Superior temporal gyrus (tissue), 1 donor: ENCODE results near the gene OR52I2.
A peak's percentile ranks its signal among the peaks of the same experiment; 100 is the strongest.

ENCODE experiments used
- DNase-seq: peaks from one replicate; pipeline ENCODE4 v3.0.0-alpha.2; 2016; ENCODE audit errors: extremely low spot score

The OR52I2 gene

DNA sequence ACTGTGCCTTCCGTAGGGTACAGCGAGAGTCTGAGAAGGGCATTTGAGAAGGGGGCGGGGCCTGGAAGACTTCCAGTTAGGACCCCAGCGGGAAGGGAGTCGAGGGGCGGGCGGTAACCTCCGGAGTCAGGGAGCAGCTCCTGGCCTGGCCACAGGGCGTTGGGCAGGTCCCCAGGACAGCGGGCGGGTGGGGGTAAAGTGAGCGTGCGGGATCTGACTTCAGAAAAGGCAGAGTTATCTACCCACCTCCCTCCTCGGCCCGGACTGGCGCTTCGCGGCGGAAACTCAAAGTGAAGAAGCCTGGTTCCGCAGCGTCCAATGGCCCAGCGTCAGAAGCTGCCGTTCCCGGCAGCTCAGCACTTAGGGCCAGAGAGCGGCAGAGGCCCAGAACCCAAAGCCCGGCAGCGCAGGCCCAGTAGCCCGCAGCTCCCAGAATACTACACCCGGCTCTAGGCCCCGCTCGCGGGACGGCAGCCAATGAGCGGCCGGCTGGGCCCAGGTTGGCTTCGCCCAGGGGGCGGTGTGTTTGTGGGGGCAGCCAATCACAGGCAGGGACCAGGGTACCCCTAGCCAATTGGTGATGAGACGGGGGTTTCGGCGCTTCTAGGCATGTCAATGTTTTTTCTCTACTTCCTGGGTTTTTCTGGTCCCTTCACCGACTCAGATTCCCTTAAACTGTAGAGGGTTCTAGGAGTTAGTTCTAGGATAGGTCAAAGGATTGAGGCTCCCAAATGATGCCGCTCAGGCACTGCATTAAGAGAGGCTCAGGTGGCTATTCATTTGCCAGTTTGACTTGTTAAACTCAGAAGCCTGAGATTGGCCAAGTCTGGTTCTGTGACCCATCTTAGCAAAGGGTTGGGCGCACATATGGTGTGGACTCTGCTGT lies 26.5 kb downstream of the OR52I2 start, which contains the start of gene TRIM68:
TSS of gene TRIM68 (minus strand) at position 451 of the 886 bp plus-strand sequence. CDS start 2,727 bp downstream, outside the sequence.
- peak; percentile 98 for DNase-seq

GRCh38 chr11:4610258-4610935 lies 28.9 kb downstream of the OR52I2 start:
- DNase-seq, result no peak

DNA sequence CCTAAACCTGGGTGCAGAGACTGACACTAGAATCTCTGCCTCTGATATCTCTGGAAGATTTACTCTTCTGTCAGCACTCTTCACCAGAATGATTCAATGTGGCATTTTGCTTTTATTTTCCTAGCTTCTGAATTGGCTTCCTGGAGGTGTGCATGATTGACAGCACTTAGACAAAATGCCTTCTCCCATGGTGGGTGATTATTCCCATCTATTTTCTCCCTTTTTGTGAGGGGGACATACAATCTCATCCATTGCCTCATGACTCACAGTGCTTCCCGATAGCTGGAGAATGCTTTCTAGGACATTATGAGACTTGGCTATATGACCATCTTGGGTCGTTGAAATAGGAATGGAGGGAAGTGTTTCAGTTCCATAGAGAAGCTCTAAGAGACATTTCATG lies 30.4 kb downstream of the OR52I2 start:
- DNase-seq, result no peak

DNA sequence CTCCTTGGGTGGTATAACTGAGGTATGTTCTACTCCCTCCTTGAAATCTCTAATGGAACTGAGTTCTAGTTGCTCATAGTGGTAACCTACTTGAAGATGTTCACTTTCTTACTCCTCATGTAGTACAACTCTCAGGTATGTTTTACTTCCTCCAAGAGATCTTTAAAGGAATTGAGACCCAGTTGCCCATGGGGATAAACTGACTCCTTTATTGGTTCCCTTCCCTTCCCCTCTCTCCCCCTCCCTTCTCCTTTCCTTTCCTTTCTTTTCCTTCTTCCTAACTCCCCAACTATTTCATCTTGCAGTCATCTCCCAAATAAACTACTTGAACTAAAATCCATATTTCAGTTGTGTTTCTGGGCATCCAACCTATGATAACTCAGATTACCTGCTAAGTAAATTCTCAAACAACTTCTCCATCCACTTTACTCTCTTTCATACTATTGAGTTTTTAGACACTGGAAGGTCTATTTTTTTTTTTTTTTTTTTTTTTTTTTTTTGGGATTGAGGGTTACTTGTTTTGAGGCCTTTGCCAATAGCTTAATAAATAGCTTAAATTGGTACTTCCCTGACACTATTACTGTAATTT lies 34.4 kb downstream of the OR52I2 start:
- no peak for DNase-seq

DNA sequence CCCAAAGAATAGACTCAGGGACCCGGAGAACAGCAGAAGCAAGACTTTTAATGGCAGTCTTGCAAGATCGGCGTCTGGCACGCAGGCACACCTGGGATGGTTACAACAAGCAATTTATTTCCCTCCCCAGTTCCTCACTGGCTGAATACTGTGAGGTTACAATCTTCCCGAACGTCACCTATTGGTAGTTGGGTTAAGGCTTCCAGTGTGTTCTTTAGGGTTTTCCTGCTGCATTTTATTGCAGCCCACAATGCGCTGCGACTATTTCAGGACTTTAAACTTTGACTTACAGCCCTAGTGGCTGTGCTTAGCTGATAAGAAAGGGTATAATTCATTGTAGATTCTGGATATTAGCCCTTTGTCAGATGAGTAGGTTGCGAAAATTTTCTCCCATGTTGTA lies 38.0 kb downstream of the OR52I2 start:
- DNase-seq, result no peak

DNA sequence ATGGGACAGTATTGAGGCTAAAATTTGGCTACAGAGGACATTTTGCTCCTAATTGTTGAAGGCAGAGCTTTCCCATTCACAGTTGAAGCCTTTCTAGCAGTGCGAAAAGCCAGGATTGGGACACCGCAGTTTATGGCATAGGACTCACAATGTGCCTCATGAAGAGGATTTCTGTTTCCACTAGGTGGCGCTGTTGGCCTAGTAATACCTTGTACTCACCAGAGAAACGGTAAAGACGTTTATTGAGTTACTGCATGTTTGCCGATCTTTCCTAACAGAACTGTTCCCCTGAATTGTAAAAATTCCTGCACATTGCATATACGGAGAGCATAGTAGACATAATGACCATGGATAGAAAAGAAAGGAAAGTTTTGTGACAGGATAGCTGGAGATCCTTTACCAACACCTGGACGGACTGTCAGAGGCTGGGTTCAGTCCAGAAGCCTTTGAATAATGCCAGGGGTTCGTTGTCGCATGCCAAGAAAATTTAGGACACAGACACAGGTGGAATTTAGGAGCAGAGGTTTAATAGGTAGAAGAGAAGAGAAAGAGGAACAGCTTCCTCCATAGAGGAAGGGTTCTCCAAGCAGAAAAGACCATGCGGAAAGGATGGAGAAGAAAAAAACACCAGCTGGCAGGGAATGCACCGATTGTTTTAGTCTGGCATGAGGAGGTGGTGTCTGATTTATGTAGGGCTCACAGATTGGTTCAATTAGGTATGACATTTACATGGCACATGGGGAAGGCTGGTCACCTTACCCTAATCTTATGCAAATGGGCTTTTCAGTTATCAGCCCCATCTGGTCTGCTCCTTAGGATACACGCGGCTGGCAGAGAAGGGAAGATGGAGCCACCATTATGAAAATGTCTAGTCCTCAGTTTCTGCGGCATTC lies 44.9 kb downstream of the OR52I2 start:
- peak; percentile 64 for DNase-seq

DNA sequence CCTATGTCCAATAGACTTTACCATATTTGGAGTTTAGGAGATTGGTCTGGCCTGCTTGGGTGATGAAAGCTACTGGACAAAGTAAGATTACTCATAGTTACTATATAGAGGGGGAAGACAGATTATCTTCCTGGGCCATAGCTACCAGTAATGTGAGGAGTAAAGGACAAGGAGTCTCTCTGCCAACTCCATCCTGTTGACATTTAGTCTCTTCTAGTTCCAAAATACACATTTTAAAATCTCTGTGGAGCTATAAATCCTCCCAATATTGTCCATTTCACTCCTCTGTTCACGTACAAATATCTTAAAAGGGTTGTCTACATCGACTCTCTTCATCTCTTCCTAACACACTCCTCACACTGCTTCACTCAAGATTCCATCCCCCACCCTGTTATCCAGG lies 54.6 kb downstream of the OR52I2 start:
- no peak for DNase-seq

DNA sequence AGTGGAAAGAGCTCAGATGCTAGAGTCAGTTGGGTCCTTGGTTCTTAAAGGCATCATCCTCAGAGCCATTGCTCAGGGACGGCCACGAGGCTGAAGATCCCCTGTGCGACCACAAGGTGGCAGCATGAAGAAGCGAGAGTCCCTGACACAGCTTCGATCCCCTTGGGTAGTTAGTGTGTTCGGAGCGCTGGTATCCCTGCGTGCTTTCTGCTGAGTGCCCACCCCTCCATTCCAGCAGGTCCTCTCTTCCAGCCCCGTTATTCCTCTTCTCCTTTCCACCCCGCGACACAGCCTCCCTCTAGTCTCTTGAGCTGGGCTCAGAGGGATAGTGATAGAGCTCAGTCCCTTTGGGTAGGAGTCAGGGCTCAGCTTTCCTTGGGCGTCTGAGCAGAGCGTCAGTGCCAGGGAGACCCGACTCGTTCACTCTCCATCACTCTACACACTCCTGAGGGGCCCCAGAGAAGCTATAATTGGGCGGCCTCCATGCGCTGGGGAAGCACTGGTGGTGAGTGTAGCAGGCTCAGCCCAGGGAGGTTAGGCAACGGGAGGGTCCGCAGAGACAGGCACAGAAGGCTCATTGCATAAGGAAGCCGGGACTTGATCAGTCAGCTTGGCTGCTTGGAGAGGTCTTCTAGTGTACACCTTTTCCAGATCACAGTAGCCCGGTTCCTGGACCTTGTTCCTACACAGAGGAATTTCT lies 55.6 kb downstream of the OR52I2 start, which contains the start of gene OR51D1:
TSS of gene OR51D1 (plus strand) at position 516 of the 700 bp plus-strand sequence. CDS start 2,314 bp downstream, outside the sequence.
- peak; percentile 85 for DNase-seq

GRCh38 chr11:4637662-4638047 lies 56.1 kb downstream of the OR52I2 start:
- no peak for DNase-seq

- DNase-seq, result no peak
These were observed 58.4 kb downstream of the OR52I2 start for GRCh38 chr11:4639931-4640330.

DNA sequence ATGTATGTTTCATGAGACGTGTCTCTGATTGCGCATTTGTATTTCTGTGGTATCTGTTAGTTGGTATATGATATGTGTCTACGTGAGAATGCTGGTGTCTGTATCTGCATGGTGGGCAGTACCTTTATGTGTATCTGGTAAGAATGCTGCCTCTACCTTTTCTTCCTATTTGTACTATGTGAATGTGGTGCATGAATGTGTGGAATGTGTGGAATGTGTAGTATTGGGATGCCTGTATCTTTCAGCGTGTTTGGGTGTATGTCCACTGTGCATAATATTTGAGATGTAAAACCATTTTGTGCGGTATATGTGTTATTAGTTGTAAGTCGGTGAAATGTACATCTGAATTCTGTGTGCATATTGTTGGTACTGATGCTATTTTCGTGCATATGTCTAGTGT lies 60.0 kb downstream of the OR52I2 start:
- no peak for DNase-seq

- no peak for DNase-seq
These were observed 60.5 kb downstream of the OR52I2 start for GRCh38 chr11:4642043-4642442.
